Peyer's patch (tissue), 4 donors: ENCODE measurements around the gene PHEX.

Source experiments
- POLR2A ChIP-seq, 2 donors: fragments of 450-650 bp; IDR thresholded peaks; one replicate each; pipeline ENCODE4 v1.5.1; 2017; ENCODE audit warnings: antibody characterized with exemption in 2 of 2, mild to moderate bottlenecking in 2 of 2, moderate library complexity in 2 of 2
- TF ChIP-seq, protein P1 (sequence below), 6 experiments: fragments of 450-650 bp in 4 of 6; fragments of 200-600 bp in 2 of 6; sonication (generic) in 1 of 6; IDR thresholded peaks; one replicate each; pipeline ENCODE4 v1.5.1; 2017 to 2019; ENCODE audit warnings: antibody characterized with exemption in 6 of 6, mild to moderate bottlenecking in 3 of 6, moderate library complexity in 1 of 6

GRCh38 chrX:21989384-21989783 is 42.7 kb upstream of the PHEX start:
- TF ChIP-seq POLR2A (IDR thresholded peaks at IDR 0.05) = no peak
- TF ChIP-seq, protein P1, sequence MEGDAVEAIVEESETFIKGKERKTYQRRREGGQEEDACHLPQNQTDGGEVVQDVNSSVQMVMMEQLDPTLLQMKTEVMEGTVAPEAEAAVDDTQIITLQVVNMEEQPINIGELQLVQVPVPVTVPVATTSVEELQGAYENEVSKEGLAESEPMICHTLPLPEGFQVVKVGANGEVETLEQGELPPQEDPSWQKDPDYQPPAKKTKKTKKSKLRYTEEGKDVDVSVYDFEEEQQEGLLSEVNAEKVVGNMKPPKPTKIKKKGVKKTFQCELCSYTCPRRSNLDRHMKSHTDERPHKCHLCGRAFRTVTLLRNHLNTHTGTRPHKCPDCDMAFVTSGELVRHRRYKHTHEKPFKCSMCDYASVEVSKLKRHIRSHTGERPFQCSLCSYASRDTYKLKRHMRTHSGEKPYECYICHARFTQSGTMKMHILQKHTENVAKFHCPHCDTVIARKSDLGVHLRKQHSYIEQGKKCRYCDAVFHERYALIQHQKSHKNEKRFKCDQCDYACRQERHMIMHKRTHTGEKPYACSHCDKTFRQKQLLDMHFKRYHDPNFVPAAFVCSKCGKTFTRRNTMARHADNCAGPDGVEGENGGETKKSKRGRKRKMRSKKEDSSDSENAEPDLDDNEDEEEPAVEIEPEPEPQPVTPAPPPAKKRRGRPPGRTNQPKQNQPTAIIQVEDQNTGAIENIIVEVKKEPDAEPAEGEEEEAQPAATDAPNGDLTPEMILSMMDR (IDR thresholded peaks at IDR 0.05) = no peak
